NOMO-1 treated with dmso at 0.1 percent for 144 hours (cell line): ENCODE measurements around the gene PYGB.

Experiments used
- DNase-seq: peaks from one replicate; lab custom pipeline; 2025; ENCODE audit not compliant: unreplicated experiment; lab: John Stamatoyannopoulos, UW

Gene PYGB

DNA sequence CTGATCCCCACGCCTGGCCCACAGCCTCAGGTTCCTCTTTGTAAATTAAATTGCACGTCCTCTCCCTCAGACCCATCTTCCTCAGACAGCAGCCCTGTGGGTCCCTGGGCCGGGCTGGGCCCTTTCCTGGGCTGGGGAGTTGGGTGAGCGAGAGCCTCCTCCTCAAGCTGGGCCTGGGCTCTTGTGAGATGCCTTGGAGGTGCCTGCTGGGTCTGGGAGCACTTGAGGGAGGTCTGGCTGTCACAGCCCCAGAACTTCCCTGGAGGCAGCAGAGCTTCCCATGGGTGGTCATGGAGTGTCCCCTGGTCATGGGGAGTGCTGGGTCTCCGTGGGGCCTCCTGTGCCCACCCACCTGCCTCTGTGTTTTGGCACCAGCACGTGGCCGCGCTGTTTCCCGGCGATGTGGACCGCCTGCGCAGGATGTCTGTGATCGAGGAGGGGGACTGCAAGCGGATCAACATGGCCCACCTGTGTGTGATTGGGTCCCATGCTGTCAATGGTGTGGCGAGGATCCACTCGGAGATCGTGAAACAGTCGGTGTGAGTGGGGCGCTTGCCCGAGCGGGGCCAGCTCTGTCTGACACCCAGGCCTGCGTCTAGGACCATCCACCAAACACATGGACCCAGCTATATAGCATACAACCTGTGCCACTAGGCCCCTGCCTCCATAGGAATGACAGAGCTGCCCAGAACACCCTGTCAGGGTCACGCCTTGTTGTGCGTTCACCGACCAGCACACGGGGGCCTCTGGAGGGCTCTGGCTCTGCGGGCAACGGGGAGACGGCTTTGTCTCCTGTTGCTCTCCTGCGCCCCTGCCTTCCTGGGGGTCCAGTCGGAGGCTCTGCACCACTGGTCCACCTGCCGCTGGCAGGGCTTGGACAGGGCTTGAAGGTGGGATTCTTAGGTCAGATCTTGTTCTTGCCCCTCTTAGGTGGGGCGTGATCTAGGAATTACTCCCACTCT, 33.0 kb downstream of the PYGB start:
- no peak for DNase-seq

DNA sequence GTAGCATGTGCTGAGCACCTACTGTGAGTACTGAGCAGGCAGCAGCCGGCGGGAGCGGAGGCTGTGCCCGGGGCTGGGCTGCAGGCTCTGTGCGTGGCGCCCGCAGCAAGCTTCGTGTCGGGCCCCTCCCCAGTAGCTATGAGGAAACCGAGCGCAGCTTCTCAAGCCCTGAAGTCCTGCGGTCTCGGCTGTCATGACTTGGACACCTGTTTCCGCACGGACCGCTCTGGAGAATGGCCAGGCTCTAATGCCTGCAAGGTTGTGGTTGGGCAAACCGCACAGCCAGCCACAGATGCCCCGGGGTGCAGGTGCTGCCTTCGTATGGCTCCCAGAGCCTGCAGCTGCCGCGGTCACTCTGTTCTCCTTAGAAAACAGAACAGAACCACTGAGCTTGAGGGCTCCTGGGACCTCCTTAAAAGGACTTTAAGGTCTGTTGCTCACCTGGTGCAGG, 33.7 kb downstream of the PYGB start:
- DNase-seq, result no peak

DNA sequence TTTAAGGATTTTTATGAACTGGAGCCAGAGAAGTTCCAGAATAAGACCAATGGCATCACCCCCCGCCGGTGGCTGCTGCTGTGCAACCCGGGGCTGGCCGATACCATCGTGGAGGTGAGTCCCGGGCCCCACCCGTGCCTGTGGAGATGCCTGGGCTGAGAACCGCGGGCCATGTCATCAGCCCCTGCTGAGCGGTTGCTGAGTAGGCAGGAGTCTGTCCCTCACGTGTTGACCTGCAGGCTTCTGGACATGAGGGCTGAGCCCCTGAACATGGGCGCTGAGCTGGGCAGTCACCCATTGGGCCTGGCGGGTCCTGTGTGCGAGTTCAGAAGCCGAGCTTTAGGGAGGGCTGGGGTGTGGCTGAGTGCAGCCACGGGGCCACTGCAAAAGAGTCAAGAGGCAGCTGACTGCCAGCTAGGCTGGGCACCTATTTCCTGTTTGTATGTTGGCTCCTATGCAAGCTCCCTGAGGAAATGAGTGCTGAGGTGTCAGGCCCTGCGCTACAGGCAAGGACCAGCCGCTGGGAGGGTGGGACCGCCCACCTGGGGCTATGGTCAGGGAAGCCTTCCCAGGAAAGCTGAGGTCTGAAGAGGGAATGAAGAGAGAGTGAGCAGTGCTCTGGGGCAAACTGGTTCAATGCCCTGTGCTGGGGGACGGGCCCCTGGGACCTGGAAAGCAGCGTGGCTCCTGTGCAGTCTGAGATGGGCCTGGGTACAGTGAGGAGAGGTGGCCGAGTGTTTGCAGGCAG, 34.3 kb downstream of the PYGB start:
- no peak for DNase-seq

DNA sequence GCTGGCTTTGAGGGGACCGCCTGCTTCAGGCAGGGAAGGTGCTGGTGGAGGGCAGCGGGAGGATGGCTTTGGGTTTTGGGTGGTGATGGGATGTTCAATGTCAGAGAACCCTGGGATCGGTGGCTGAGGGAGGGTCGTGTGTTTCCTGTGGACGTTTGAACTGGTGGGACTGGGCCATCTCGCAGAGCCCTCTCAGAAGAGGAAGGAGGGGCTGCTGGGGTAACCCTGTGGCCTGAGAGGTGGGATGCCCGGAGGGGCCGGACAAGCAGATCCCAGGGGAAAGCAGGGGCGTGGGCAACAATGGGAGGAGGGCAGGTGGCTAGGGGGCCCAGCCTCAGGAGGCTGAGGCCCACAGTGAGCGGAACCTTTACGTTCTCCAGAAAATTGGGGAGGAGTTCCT, 34.9 kb downstream of the PYGB start:
- no peak for DNase-seq

DNA sequence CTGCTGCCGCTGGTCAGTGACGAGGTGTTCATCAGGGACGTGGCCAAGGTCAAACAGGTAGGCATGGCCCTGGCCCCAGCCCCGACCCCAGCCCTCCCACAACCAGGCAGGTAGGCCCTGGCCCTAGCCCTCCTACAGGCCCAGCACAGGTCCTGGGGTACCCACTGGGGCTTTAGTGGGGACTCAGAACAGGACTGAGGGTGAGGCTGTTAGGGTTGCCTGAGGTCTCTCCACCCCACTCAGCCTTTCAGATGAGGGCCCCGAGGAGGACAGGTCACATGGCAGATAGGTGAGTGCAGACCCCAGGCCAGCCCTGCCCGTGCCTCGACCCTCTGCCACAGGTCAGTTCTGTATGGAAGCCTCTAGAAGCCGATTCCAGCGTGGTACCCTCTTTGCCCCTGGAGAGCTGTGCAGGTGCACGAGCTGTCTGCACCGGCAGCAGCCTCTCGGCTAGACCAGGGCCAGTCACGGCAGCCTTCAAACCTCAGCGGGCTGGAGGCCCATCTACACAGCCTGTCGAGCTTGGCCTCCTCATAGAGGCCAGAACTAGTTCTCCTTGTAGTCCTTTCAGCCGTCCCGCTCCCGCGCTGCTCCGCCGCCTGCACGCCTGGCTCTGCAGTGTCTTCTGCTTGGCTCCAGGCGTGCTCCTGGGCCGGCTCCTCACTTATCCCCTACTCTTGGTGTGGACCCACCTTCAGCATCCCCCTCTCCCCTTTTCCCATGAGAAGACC, 35.5 kb downstream of the PYGB start:
- no peak for DNase-seq

DNA sequence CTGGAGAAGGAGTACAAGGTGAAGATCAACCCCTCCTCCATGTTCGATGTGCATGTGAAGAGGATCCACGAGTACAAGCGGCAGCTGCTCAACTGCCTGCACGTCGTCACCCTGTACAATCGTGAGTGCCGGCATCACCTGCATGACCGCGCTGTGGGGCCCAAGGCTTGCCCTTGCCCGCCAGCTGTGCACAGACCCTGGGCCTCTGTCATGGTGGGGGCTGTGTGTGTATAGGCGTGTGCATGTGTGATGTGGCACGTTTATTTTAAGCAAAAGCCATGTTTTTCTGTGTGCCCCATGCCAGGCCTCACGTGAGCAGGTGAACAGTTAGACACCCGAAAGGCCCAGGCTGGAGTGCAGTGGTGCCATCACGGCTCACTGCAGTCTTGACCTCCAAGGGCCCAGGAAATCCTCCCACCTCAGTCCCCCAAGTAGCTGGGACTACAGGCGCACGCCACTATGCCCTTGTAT, 36.3 kb downstream of the PYGB start:
- DNase-seq, result no peak

DNA sequence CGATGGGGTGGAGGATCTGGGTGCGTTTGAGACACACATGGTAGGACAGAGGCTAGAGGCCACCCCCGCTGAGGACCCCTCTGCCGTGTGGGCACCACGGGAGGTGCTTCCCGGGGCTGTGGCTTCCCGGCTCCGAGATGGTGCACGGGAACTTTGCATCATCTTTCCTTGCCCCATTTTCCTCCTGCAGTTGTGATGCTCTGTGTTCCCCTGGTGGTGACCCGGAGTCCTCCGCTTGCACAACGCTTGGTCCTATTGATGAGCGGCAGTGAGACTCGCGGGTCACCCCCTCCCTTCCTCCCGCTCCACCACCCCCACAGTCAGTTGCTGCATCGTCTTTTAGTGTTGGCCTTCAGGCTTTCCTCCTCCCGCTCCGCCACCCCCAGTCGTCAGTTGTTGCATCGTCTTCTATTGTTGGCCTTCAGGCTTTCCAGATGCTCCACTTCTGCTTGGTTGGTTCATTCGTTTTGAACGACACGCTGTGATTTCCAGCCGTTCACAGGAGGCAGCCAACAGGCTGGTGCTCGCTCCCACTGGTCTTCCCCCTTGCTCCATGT, 37.3 kb downstream of the PYGB start:
- no peak for DNase-seq

DNA sequence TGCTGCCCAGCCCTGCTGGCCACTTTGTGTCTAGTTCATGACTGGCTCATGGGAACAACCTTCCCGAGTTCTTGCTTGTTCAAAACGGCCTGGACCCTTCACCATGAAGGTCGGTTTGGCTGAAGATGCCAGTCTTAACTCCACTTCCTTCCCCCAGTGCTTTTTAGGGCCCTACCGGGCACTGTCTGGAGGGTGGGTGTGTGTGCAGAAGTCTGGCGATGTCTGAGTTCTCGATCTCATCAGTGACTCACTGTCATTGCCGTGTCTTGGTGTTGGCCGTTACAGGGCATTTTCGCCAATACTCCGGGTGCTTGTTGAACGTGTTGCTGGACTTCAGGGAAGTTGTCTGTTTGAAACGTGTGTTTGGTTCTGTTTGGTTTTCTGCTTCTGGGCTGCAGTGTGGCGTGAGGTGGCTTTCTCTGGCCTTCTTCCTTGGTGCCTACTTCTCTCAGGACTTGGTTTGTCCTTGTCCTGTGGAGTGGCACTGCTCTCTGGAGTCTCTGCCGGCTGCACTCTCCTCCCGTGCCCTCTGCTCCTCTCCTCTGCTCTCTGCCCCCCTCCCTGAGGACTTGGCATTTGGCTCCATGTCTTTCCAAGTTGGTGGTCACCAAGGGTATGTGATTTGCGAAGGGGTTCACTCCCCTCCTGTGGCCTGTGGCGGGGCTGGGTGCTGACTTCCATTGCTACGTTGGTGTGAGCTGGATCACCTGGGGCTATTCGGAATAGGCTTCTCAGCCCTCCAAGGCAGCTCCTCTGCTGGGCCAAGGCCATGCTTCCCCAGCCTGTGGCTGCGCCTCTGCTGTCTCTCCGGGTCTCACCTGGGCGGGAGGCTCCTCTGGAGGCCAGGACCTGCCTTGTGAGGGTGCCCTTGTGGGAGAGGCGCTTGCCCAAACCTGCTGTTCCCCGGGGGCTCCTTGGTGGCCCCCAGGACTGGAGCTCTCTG, 38.2 kb downstream of the PYGB start:
- no peak for DNase-seq

DNA sequence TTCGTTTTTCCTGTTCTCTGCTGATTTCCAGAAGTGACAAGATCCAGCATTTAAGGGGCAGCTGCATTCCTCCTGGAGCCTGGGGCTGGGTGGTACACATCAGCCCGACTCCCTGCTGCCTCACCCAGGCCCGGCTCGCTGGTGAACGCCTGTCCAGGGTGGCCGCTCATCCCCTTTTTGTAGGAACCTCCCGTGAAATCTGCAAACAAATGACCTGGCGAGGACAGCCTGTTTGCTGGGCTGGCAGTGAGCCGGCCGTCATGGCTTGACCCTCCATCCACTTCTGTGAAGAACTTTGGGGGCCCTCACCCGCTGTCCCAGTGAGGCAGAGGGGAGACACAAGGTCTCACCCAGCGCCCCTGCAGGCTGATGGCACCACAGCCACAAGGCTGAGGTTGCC, 39.0 kb downstream of the PYGB start:
- DNase-seq, result no peak

DNA sequence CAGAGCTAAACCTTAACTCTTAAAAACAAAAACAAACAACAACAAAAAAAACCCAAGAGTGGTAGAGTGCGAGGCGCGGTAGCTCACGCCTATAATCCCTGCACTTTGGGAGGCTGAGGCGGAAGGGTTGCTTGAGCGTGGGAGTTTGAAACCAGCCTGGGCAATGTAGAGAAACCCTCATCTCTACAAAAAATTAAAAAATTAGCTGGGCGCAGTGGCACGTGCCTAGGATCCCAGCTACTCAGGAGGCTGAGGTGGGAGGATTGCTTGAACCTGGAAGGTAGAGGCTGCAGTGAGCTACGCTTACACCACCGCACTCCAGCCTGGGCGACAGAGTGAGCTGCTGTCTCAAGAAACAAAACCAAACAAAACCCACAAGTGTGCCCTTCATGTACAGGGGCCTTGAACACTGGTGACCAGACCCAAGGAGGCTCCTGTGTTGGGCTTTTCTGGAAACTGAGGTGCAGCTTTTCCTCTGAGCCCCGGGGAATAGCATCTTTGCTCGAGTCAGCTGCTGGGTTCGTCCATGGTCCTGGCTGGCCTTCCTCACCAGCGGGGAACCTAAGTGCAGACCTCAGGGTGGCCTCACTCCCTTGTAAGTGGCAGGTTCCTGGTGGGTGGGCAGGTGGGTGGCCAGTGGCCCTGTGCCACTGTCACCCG, 39.9 kb downstream of the PYGB start:
- DNase-seq, result no peak

DNA sequence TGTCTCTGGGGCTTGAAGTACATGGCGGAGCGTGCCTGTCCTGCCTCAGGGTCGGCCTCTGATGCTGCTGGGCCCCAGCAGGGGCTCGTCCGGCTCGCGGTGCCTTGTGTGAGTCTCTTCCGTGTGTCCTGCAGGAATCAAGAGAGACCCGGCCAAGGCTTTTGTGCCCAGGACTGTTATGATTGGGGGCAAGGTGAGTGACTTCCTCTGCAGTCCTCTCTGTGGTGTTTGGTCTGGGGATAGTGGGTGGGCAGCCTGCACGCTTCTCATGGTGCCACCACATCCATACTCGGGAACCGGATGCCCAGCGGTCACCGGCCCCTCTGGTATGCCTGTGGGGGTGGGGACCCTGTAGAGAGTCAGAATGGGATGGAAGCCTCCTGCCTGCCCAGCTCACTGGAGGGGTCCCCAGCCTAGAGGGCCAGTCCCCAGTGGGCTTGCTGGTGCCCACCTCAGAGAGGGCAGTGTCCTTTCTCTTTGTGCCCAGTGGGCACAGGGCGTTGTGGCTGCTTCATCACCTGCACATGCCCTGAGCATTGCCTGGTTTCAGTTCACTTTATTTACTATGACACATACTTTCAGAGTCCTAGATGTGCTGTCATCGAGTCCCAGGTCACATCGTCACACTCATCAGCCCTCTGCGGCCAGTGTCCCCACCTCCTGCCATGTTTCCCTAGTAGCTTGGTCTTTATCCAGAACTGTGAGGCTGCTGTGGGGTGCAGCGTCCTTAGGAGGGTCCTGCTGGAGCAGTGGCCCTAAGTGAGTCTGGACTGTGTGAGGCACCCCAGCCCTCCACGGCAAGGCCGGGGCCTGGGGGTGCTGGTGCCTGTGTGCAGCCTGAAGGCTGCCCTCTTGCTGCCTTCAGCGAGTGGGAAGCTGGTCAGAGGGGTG, 40.7 kb downstream of the PYGB start:
- no peak for DNase-seq

DNA sequence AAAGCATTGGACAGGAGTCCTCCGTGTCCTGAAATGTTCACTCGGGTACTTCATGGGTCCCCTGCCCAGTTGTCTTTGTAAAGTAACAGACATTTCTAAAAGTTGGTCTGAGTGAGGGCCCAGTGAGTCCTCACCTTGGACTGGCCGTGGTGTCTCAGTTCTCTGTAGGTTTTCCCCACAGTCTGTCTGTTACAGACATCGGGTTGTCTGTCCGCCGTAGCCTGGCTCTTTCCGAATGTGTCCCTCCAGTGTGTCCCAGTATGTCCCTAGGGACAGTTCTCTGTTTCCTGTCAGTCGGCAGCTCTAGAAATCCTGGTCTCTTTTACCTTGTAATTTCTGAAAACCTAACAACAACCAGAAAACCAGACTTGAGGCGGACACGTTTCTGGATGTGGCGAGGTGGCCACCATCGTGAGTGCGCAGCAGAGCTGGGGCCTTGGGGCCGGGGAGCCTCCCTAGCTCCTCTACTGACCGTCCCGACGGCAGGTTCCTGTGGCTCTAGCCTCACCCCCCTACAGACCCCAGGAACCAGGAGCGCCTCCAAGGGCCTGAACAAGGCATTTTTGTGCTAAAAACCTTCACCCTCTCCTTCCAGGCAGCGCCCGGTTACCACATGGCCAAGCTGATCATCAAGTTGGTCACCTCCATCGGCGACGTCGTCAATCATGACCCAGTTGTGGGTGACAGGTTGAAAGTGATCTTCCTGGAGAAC, 42.2 kb downstream of the PYGB start:
- DNase-seq, result no peak

DNA sequence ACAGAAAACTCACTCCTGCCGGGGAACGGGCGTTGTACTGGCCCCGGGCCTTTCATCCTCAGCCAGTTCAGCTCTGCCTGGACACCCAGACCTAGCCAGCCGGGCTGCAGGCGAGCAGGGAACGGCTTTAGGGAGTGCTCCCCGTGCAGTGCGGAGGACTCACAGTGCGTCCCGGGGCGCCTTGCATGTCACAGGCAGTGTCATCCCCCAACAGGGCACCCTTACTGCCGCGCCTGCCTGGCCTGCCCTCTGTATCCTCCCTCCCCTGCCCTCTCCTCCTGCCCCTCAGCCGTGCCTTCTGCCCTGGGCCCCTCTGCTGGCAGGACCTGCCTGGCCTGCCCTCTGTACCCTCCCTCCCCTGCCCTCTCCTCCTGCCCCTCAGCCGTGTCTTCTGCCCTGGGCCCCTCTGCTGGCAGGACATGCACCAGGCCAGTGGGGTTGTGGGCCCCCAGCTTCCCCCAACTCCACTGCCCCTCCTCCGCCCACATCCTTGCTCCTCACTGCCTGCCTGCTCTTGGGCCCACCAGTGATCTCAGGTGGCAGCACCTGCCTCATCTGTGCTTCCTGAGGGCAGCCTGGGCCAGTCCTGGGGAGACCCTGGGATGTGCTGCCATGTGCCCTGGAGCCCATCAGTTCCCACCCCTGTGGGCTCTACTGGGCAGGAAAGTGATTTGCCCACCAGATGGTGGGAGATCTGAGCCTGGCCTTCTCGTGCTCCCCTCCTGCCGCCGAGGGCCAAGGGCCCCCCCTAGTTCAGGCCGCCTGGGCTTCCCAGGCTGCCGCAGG, 43.0 kb downstream of the PYGB start:
- DNase-seq, result no peak

DNA sequence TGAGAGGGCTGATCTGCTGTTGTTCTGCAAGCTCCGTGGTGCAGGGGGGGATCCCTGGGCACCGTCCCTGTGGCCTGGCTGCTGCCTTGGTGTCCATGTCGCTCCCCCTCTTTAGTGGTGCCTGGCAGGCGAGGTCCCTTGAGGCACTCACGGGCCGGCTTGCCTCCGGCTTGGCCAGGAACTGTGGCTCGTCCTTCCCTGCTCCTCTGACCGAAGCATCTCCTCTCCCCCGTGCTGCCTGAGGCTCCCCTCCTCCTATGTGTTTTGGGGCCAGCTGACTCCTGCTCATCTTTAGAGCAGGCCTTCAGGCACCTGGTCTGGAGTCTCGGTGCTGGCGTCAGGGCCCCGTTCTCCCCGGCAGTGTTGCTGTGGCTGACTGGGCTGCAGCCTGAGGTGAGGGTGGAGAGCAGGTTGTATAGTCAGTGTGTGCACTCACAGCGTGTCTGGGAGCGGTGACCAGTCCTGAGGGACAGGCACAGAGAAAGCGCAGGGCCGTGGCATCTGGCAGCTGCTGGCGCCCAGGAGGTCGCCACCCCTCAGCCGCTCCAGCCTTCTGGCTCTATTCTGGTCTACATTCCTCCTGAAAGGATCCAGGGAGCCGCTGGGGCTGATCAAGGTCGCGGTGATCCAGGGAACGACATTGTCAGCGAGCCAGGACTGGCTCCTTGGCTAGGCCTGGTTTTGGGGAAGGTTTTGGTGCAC, 43.7 kb downstream of the PYGB start:
- DNase-seq, result no peak

DNA sequence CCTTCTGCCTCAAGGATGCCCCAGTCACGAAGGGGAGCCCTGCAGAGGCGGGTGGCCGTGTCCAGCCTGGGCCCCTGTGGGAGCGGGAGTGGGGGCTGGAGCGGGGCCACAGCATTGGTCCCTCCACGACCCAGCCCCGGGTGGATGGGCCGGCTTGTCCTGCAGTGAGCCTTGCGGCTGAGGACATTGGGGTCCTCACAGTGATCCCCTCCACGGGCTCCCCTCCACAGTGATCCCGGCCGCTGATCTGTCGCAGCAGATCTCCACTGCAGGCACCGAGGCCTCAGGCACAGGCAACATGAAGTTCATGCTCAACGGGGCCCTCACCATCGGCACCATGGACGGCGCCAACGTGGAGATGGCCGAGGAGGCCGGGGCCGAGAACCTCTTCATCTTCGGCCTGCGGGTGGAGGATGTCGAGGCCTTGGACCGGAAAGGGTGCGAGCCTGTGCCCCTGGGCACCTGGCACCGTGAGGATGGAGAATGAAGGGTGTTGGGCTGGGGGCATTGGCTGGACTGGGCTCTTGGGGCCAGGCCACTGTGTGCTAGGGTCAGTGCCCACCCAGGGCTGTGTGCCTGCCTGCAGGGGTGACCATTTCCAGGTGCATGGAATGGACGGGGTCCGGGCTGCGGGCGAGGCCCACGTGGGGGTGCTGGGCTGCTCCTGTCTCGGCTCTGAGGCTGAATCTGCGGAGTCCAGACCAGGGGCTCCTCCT, 44.4 kb downstream of the PYGB start:
- DNase-seq, result no peak

DNA sequence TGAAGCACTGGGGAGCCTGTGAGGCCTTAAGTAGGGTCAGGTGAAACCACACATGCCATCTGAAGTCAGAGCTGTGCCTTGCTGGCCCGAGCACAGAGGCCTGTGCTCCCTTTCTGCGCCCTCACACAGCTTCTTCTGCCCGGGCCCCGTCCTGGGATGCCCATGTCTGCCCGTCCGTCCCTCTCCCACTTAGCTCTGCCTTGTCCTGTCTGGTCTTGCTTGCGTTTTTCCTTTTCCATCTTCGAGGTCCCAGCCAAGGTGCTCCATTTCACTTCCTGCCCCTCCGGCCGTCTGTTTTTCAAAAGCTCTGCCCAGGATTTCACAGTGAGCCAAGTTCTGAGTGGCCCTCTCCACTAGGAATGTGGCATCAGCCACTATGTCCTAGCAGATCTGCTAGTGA, 45.6 kb downstream of the PYGB start:
- DNase-seq, result no peak
